Mucosa of stomach (tissue), 1 donor: ENCODE measurements around the gene RAD51B.

Experiments used
- H3K27me3 ChIP-seq: one replicate; pipeline ENCODE4 v1.7.0; 2013; ENCODE audit warnings: mild to moderate bottlenecking, low read length; ENCODE audit not compliant: control insufficient read depth, insufficient read depth
- H3K36me3 ChIP-seq: one replicate; pipeline ENCODE4 v1.7.0; 2013; ENCODE audit warnings: low read length; ENCODE audit not compliant: control insufficient read depth, insufficient read depth
- H3K4me1 ChIP-seq: one replicate; pipeline ENCODE4 v1.7.0; 2013; ENCODE audit warnings: mild to moderate bottlenecking, low read length; ENCODE audit not compliant: control insufficient read depth, insufficient read depth
- H3K4me3 ChIP-seq: one replicate; pipeline ENCODE4 v1.7.0; 2013; ENCODE audit warnings: low read length
- H3K9ac ChIP-seq: one replicate; pipeline ENCODE4 v1.7.0; 2013; ENCODE audit warnings: mild to moderate bottlenecking, low read length, moderate library complexity
- H3K9me3 ChIP-seq: one replicate; pipeline ENCODE4 v1.7.0; 2013; ENCODE audit warnings: mild to moderate bottlenecking, low read length, moderate library complexity; ENCODE audit not compliant: control insufficient read depth
- donor health status: Pancreatic carcinoma.

The RAD51B gene

GRCh38 chr14:68737086-68737485 lies 917.5 kb downstream of the RAD51B start:
- Histone ChIP-seq H3K4me3 (no peak overlapping the region), H3K9me3 (no peaks in the 10 kb centered on the region), H3K27me3 (no peaks in the 10 kb centered on the region), H3K4me1 (peaks cover 14% of the 10 kb centered on the region), H3K36me3 (no peaks in the 10 kb centered on the region), H3K9ac (no peak overlapping the region)

- Histone ChIP-seq H3K36me3 (no peaks in the 10 kb centered on the region), H3K4me3 (no peak overlapping the region), H3K4me1 (peaks cover 14% of the 10 kb centered on the region), H3K9me3 (no peaks in the 10 kb centered on the region), H3K27me3 (no peaks in the 10 kb centered on the region), H3K9ac (no peak overlapping the region)
Observed at GRCh38 chr14:68738559-68738958, 919.0 kb downstream of the RAD51B start.

- no peak overlapping the region for H3K9ac ChIP-seq
- no peaks in the 10 kb centered on the region for H3K9me3 ChIP-seq
- H3K27me3 ChIP-seq, result no peaks in the 10 kb centered on the region
- no peak overlapping the region for H3K4me3 ChIP-seq
- H3K4me1 ChIP-seq, result peaks cover 14% of the 10 kb centered on the region
- no peaks in the 10 kb centered on the region for H3K36me3 ChIP-seq
Observed at GRCh38 chr14:68739701-68740100, 920.1 kb downstream of the RAD51B start.

GRCh38 chr14:68740788-68741476 lies 921.4 kb downstream of the RAD51B start:
- H3K4me3 ChIP-seq, result no peak overlapping the region
- H3K4me1 ChIP-seq, result peaks cover 12% of the 10 kb centered on the region
- no peaks in the 10 kb centered on the region for H3K36me3 ChIP-seq

GRCh38 chr14:68741477-68741791 lies 921.9 kb downstream of the RAD51B start:
- no peak overlapping the region for H3K9ac ChIP-seq
- H3K4me3 ChIP-seq, result no peak overlapping the region
- H3K27me3 ChIP-seq, result no peaks in the 10 kb centered on the region
- no peaks in the 10 kb centered on the region for H3K9me3 ChIP-seq
- H3K36me3 ChIP-seq, result no peaks in the 10 kb centered on the region
- H3K4me1 ChIP-seq, result peaks cover 7% of the 10 kb centered on the region

More at GRCh38 chr14:68740788-68741476, 921.4 kb downstream of the RAD51B start:
- H3K27me3 ChIP-seq, result no peaks in the 10 kb centered on the region
- no peak overlapping the region for H3K9ac ChIP-seq
- no peaks in the 10 kb centered on the region for H3K9me3 ChIP-seq

- H3K36me3 ChIP-seq, result no peaks in the 10 kb centered on the region
- H3K9ac ChIP-seq, result no peak overlapping the region
- no peaks in the 10 kb centered on the region for H3K27me3 ChIP-seq
- H3K9me3 ChIP-seq, result no peaks in the 10 kb centered on the region
- H3K4me1 ChIP-seq, result peaks cover 2% of the 10 kb centered on the region
- H3K4me3 ChIP-seq, result no peak overlapping the region
Observed at GRCh38 chr14:68741839-68742470, 922.4 kb downstream of the RAD51B start.

- no peak overlapping the region for H3K9ac ChIP-seq
- H3K4me1 ChIP-seq, result peaks cover 4% of the 10 kb centered on the region
- H3K36me3 ChIP-seq, result no peaks in the 10 kb centered on the region
- H3K4me3 ChIP-seq, result no peak overlapping the region
- H3K27me3 ChIP-seq, result no peaks in the 10 kb centered on the region
- no peaks in the 10 kb centered on the region for H3K9me3 ChIP-seq
Observed at GRCh38 chr14:68744613-68745012, 925.0 kb downstream of the RAD51B start.

GRCh38 chr14:68747393-68747792 lies 927.8 kb downstream of the RAD51B start:
- Histone ChIP-seq H3K27me3 (no peaks in the 10 kb centered on the region), H3K9ac (no peak overlapping the region), H3K9me3 (no peaks in the 10 kb centered on the region), H3K4me3 (no peak overlapping the region), H3K36me3 (no peaks in the 10 kb centered on the region), H3K4me1 (peaks cover 6% of the 10 kb centered on the region)

GRCh38 chr14:68748260-68748659 lies 928.7 kb downstream of the RAD51B start:
- no peak overlapping the region for H3K4me3 ChIP-seq
- no peaks in the 10 kb centered on the region for H3K36me3 ChIP-seq
- H3K4me1 ChIP-seq, result peaks cover 6% of the 10 kb centered on the region
- no peaks in the 10 kb centered on the region for H3K9me3 ChIP-seq
- H3K27me3 ChIP-seq, result no peaks in the 10 kb centered on the region
- no peak overlapping the region for H3K9ac ChIP-seq

- Histone ChIP-seq H3K27me3 (no peaks in the 10 kb centered on the region), H3K4me3 (no peak overlapping the region), H3K36me3 (no peaks in the 10 kb centered on the region), H3K9me3 (no peaks in the 10 kb centered on the region), H3K4me1 (peaks cover 6% of the 10 kb centered on the region), H3K9ac (no peak overlapping the region)
Observed at GRCh38 chr14:68748691-68749090, 929.1 kb downstream of the RAD51B start.

- H3K4me3 ChIP-seq, result no peak overlapping the region
- peaks cover 6% of the 10 kb centered on the region for H3K4me1 ChIP-seq
- no peak overlapping the region for H3K9ac ChIP-seq
- no peaks in the 10 kb centered on the region for H3K36me3 ChIP-seq
- H3K9me3 ChIP-seq, result no peaks in the 10 kb centered on the region
- H3K27me3 ChIP-seq, result no peaks in the 10 kb centered on the region
Observed at GRCh38 chr14:68749487-68750475, 930.2 kb downstream of the RAD51B start.
